C4-2B (cell line): ENCODE measurements around the gene TBPL1.

Source experiments
- H3K27ac ChIP-seq: fragments of 450-650 bp; 2 replicates; pipeline ENCODE4 v1.5.1; 2017
- CTCF ChIP-seq: fragments of 450-650 bp; conservative IDR thresholded peaks from 2 replicates; pipeline ENCODE4 v1.5.1; 2017; ENCODE audit warnings: mild to moderate bottlenecking
- ZFX ChIP-seq: fragments of 450-650 bp; IDR thresholded peaks from 2 replicates; pipeline ENCODE4 v1.6.1; 2017

The TBPL1 gene

DNA sequence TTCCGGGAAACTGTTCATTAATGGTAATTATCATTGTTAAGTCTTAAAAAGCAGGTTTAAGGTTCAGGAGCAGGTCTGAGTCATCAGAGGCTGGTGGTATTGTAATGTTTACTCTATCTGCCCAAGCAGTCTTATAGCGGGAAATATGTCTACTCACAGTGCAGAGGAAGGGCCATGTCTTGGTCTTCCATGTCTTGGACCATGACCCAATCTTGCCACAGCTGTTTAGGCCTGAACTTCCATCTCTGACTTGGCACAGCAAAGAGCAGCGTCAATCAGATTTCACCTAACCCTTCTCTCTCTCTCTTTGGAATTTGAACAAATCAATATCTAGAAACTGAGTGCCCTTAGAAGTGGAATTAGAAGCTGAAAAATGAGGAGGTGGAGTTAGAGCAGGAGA, 73.6 kb downstream of the TBPL1 start:
- TF ChIP-seq ZFX (no peak), CTCF (no peak)
- no peak overlapping the region for H3K27ac ChIP-seq

- TF ChIP-seq CTCF (no peak), ZFX (no peak)
- no peak overlapping the region for H3K27ac ChIP-seq
These were observed 75.4 kb downstream of the TBPL1 start for GRCh38 chr6:134028438-134028837.

- no peak for TF ChIP-seq CTCF
- no peak for TF ChIP-seq ZFX
These were observed 76.8 kb downstream of the TBPL1 start for GRCh38 chr6:134029495-134030455.

GRCh38 chr6:134031696-134032255, 78.8 kb downstream of the TBPL1 start:
- no peak for TF ChIP-seq CTCF
- TF ChIP-seq ZFX, result no peak
- H3K27ac ChIP-seq, result no peak overlapping the region

More at GRCh38 chr6:134029495-134030455, 76.8 kb downstream of the TBPL1 start:
- peak overlapping the region; percentile 30 for H3K27ac ChIP-seq

DNA sequence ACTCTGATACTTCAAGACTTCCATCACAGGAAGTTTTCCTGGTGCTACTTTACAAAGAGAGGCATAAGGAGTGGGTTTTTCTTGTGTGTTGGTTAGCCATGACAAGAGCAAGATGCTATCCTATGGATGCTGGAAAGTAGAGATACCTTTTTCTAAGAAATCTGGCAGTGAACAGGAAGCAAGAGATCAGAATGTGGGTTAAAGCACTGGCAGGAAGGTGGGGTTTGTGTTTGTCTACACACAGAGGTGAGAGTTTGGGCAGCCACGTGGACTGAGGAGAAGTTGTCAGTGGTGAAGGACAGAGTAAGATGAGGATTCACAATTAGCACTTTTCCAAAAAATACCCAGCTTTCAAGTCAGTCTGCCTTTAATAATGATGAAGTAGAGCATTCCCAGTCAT, 81.5 kb downstream of the TBPL1 start:
- TF ChIP-seq CTCF (no peak), ZFX (no peak)

DNA sequence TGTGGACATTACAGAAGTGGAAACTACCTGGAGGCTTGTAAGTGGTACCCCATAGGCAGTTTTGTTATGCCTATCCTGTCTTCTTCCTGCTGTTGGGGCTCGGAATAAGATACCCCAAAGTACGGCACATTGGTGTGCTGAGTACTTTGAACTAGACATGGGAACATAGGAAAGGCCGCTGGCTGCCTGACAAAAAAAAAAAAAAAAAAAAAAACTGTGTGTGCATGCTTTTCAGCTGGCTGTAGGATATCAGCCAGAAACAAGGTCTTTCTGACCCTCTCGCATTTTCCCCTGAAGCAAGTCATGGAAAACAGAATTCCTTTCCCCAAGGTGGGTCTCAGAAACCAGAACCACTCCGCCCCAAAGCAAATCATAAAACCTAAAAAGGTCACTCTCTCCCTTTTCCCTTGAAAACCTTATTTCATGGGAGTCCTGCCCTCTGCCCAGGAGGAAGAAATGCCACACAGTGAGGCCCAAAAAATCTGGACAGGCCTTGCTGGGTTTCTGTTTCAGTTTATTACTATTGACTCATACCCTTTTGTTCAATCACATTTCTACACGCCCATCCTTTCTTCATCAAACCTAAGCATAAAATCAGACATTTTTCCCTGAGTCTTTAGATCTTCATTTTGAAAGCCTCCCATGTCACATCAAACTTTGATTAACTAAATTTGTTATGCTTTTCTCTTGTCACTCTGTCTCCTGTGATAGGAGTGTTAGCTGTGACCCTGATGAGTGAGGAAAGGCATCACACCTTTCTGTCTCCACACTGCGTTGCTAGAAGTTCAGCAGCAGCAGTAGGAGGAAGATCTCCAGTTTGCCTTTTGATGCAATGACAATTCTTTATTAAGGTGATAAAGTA, 82.2 kb downstream of the TBPL1 start:
- no peak for TF ChIP-seq CTCF
- H3K27ac ChIP-seq, result 0 out of 2 replicates have a peak overlapping the region, but pooled peaks have one; percentile 11

More for the DNA sequence above, 81.5 kb downstream of the TBPL1 start:
- H3K27ac ChIP-seq, result no peak overlapping the region
